Measurements from ENCODE around the gene CASKIN2. TPM values are rescaled to one million over a fixed set of nuclear protein-coding genes. Genes with fewer than 3 reads are reported as not detected.

The CASKIN2 gene
- total and polyA plus RNA-seq, 4 donors, result 4.0 to 63.4 (median 35.2) TPM

- DNase-seq (no peak), ATAC-seq (ENCODE audit: low FRiP score) (no peak)
- Histone ChIP-seq H3K9me3 (ENCODE audit: control insufficient read depth, low read length) (no peaks in the 10 kb centered on the region), H3K36me3 (ENCODE audit: control insufficient read depth in 1 of 2, insufficient read depth in 2 of 2, low read length in 1 of 2) (no peaks in the 10 kb centered on the region), H3K4me1 (ENCODE audit: control insufficient read depth in 1 of 2, insufficient read depth in 2 of 2, low read length in 2 of 2) (no peaks in the 10 kb centered on the region), H3K4me3 (ENCODE audit: low read length in 2 of 2) (no peak overlapping the region), H3K27ac (ENCODE audit: low read depth in 1 of 2, low read length in 2 of 2) (no peak overlapping the region), H3K27me3 (ENCODE audit: control insufficient read depth in 1 of 2, insufficient read depth in 2 of 2, low read length in 1 of 2) (no peaks in the 10 kb centered on the region)
- WGBS, 2 donors, result 86 to 89% methylated on average over 13 of the region's 13 CpGs
- intact Hi-C loops (cut with DNase I), result no loop called here
These were observed 24.8 kb upstream of the CASKIN2 start for GRCh38 chr17:75539967-75540729.

DNA sequence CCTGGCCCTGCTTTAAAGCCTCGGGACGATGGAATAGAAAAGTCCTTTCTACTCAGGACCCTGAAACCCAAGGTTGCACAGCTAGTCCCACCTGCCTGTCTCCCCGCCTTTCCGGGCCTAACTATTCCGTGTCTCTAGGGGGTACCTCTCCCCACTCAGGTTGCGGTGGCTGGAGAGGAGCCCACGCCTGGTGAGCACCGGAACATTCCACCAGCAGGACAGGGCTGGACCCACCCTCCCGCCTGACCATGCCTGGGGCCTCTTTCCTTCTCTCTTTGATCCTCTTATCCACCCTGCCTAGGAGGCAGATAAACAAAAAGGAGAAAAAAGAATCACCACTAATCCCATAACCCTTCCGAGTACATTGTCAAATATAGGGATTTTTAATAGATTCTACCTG is 21.0 kb upstream of the CASKIN2 start:
- no peaks in the 10 kb centered on the region for H3K36me3 ChIP-seq (ENCODE audit: control insufficient read depth in 1 of 2, insufficient read depth in 2 of 2, low read length in 1 of 2)
- ATAC-seq (ENCODE audit: low FRiP score), result no peak
- DNase-seq, result no peak
- no peaks in the 10 kb centered on the region for H3K27me3 ChIP-seq (ENCODE audit: control insufficient read depth in 1 of 2, insufficient read depth in 2 of 2, low read length in 1 of 2)
- no peak overlapping the region for H3K4me3 ChIP-seq (ENCODE audit: low read length in 2 of 2)
- H3K9me3 ChIP-seq (ENCODE audit: control insufficient read depth, low read length), result no peaks in the 10 kb centered on the region
- intact Hi-C loops (cut with DNase I), result no loop called here
- no peak overlapping the region for H3K27ac ChIP-seq (ENCODE audit: low read depth in 1 of 2, low read length in 2 of 2)
- no peaks in the 10 kb centered on the region for H3K4me1 ChIP-seq (ENCODE audit: control insufficient read depth in 1 of 2, insufficient read depth in 2 of 2, low read length in 2 of 2)
- 83 to 90% methylated on average over 10 of the region's 10 CpGs for WGBS, 2 donors

DNA sequence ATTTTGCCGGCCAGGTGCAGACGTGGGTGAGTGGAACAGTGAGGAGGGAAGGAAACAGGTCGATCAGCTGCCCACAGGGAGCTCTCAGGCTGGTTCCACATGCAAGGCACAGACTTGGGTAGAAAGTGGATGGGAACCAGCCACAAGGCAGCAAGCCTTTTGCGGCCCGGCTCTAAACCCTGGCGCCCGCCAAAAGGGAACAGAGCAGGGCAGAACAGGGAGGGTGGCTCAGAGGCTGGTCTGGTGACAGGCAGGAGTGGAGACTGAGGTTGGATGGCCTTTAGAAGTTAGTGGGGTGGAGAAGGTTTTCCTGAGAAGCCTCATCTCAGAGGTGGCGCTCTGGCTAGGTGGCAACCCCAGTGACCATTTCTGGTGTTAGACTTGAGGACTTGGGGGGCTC is 20.5 kb upstream of the CASKIN2 start:
- intact Hi-C loops (cut with DNase I), result no loop called here
- H3K27ac ChIP-seq (ENCODE audit: low read depth in 1 of 2, low read length in 2 of 2), result no peak overlapping the region
- ATAC-seq (ENCODE audit: low FRiP score), result no peak
- H3K4me1 ChIP-seq (ENCODE audit: control insufficient read depth in 1 of 2, insufficient read depth in 2 of 2, low read length in 2 of 2), result no peaks in the 10 kb centered on the region
- DNase-seq, result no peak
- H3K9me3 ChIP-seq (ENCODE audit: control insufficient read depth, low read length), result no peaks in the 10 kb centered on the region
- WGBS, 2 donors, result 90 to 93% methylated on average over 8 of the region's 8 CpGs
- H3K4me3 ChIP-seq (ENCODE audit: low read length in 2 of 2), result no peak overlapping the region
- H3K27me3 ChIP-seq (ENCODE audit: control insufficient read depth in 1 of 2, insufficient read depth in 2 of 2, low read length in 1 of 2), result no peaks in the 10 kb centered on the region
- no peaks in the 10 kb centered on the region for H3K36me3 ChIP-seq (ENCODE audit: control insufficient read depth in 1 of 2, insufficient read depth in 2 of 2, low read length in 1 of 2)

GRCh38 chr17:75535119-75535537 is 19.8 kb upstream of the CASKIN2 start:
- 89 to 94% methylated on average over 15 of the region's 15 CpGs for WGBS, 2 donors
- Histone ChIP-seq H3K36me3 (ENCODE audit: control insufficient read depth in 1 of 2, insufficient read depth in 2 of 2, low read length in 1 of 2) (no peaks in the 10 kb centered on the region), H3K27me3 (ENCODE audit: control insufficient read depth in 1 of 2, insufficient read depth in 2 of 2, low read length in 1 of 2) (no peaks in the 10 kb centered on the region), H3K4me1 (ENCODE audit: control insufficient read depth in 1 of 2, insufficient read depth in 2 of 2, low read length in 2 of 2) (no peaks in the 10 kb centered on the region), H3K27ac (ENCODE audit: low read depth in 1 of 2, low read length in 2 of 2) (no peak overlapping the region), H3K9me3 (ENCODE audit: control insufficient read depth, low read length) (no peaks in the 10 kb centered on the region), H3K4me3 (ENCODE audit: low read length in 2 of 2) (no peak overlapping the region)
- no peak for DNase-seq
- intact Hi-C loops (cut with DNase I), result no loop called here
- no peak for ATAC-seq (ENCODE audit: low FRiP score)

DNA sequence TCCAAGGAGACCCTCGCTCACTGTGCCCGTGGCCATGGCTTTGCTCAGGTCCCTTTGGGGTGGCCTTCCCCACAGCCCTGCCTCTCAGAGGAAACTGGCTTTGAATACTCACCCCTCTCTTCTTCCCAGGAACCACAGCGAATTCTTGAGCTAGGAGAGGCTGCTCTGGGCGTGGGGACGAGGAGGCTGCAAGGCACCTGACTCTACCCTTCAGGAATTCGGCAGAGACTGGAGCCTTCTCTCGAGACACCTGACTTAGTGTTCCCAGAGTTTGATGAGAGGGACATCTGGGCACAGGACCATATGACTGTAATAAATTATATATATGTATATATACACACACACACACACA is 16.4 kb upstream of the CASKIN2 start:
- H3K4me3 ChIP-seq (ENCODE audit: low read length in 2 of 2), result no peak overlapping the region
- no peak overlapping the region for H3K27ac ChIP-seq (ENCODE audit: low read depth in 1 of 2, low read length in 2 of 2)
- no peaks in the 10 kb centered on the region for H3K9me3 ChIP-seq (ENCODE audit: control insufficient read depth, low read length)
- H3K27me3 ChIP-seq (ENCODE audit: control insufficient read depth in 1 of 2, insufficient read depth in 2 of 2, low read length in 1 of 2), result no peaks in the 10 kb centered on the region
- DNase-seq (no peak), ATAC-seq (ENCODE audit: low FRiP score) (no peak)
- H3K4me1 ChIP-seq (ENCODE audit: control insufficient read depth in 1 of 2, insufficient read depth in 2 of 2, low read length in 2 of 2), result no peaks in the 10 kb centered on the region
- intact Hi-C loops (cut with DNase I), result no loop called here
- 91 to 92% methylated on average over 7 of the region's 7 CpGs for WGBS, 2 donors
- H3K36me3 ChIP-seq (ENCODE audit: control insufficient read depth in 1 of 2, insufficient read depth in 2 of 2, low read length in 1 of 2), result no peaks in the 10 kb centered on the region

GRCh38 chr17:75530837-75531720 is 15.7 kb upstream of the CASKIN2 start:
- intact Hi-C loops (cut with DNase I), result no loop called here
- no peaks in the 10 kb centered on the region for H3K36me3 ChIP-seq (ENCODE audit: control insufficient read depth in 1 of 2, insufficient read depth in 2 of 2, low read length in 1 of 2)
- no peak overlapping the region for H3K4me3 ChIP-seq (ENCODE audit: low read length in 2 of 2)
- no peaks in the 10 kb centered on the region for H3K4me1 ChIP-seq (ENCODE audit: control insufficient read depth in 1 of 2, insufficient read depth in 2 of 2, low read length in 2 of 2)
- H3K27ac ChIP-seq (ENCODE audit: low read depth in 1 of 2, low read length in 2 of 2), result no peak overlapping the region
- ATAC-seq (ENCODE audit: low FRiP score), result no peak
- no peaks in the 10 kb centered on the region for H3K27me3 ChIP-seq (ENCODE audit: control insufficient read depth in 1 of 2, insufficient read depth in 2 of 2, low read length in 1 of 2)
- 88 to 89% methylated on average over 18 to 19 of the region's 19 CpGs for WGBS, 2 donors
- no peak for DNase-seq
- H3K9me3 ChIP-seq (ENCODE audit: control insufficient read depth, low read length), result no peaks in the 10 kb centered on the region

DNA sequence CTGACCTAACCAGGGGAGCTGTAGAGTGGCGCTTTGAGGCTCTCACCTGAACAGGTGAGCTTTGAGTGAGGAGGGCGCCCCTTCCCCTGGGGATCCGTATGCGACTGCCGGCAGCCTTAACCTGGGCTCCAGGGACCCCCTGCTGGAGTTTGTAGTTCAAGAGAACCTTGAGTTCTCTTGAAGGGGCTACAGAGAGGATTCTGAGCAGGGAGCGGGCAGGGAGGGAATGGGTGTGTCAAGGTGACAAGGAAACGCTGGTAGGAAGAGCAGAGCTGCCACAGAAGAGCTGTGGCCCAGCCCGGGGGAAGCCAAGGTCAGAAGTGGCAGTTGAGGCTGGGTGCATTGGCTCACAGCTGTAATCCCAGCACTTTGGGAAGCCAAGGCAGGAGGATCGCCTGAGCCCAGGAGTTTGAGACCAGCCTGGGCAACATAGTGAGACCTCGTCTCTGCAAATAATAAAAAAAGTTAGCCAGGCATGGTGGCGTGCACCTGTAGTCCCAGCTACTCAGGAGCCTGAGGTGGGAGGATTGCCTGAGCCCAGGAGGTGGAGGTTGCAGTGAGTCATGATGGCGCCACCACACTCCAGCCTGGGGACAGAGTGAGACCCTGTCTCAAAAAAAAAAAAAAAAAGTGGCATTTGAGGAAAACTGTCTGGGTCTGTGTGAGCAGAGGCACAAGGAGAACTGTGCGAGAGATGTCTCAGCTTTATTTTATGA is 11.4 kb upstream of the CASKIN2 start:
- intact Hi-C loops (cut with DNase I), result no loop called here
- no peak overlapping the region for H3K4me3 ChIP-seq (ENCODE audit: low read length in 2 of 2)
- 63 to 67% methylated on average over 13 of the region's 13 CpGs for WGBS, 2 donors
- H3K27me3 ChIP-seq (ENCODE audit: control insufficient read depth in 1 of 2, insufficient read depth in 2 of 2, low read length in 1 of 2), result no peaks in the 10 kb centered on the region
- H3K4me1 ChIP-seq (ENCODE audit: control insufficient read depth in 1 of 2, insufficient read depth in 2 of 2, low read length in 2 of 2), result no peaks in the 10 kb centered on the region
- H3K36me3 ChIP-seq (ENCODE audit: control insufficient read depth in 1 of 2, insufficient read depth in 2 of 2, low read length in 1 of 2), result no peaks in the 10 kb centered on the region
- no peak overlapping the region for H3K27ac ChIP-seq (ENCODE audit: low read depth in 1 of 2, low read length in 2 of 2)
- no peak for ATAC-seq (ENCODE audit: low FRiP score)
- H3K9me3 ChIP-seq (ENCODE audit: control insufficient read depth, low read length), result no peaks in the 10 kb centered on the region
- no peak for DNase-seq

DNA sequence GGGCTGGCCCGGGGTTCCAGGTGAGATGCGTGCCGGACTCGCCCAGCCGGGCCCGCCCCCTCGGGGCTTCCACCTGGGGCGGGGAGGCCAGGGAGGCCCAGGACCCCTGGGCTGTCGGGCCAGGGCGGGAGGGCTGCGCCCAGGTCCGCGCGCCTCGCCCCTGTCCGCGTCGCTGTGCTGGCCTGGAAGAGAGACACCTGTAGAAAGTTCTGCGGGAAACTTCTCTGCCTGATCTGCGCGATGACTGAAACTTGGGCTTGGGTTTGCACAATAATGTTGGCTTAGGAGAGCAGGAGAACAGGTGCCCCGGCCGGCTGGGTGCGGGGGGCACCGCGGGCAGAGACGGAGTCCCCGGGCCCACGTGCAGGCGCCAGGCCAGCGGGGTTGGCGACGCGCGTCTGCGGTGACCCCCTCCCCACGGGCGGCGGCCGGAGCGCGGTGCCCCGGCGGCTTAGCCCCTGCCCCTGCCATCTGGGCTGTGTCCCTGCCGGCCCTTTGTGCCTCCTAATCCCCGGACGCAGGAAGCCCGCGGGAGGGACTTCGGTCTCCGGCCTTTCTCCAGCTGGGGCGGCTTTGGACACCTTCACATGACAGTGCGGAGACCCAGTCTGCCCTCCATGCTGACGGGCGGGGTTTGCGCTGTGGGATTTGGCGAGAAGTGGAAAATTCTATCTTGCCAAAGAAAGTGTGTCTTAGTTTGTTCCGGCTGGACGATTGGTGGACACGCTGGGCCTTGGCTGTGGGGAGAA is 10.6 kb upstream of the CASKIN2 start:
- H3K27ac ChIP-seq (ENCODE audit: low read depth in 1 of 2, low read length in 2 of 2), result no peak overlapping the region
- H3K4me3 ChIP-seq (ENCODE audit: low read length in 2 of 2), result peak overlapping the region; percentile 56 to 57
- intact Hi-C loops (cut with DNase I), result no loop called here
- ATAC-seq (ENCODE audit: low FRiP score) (peak; percentile 5), DNase-seq (no peak)
- 1 to 2% methylated on average over 56 to 60 of the region's 60 CpGs for WGBS, 2 donors
- no peaks in the 10 kb centered on the region for H3K9me3 ChIP-seq (ENCODE audit: control insufficient read depth, low read length)
- H3K4me1 ChIP-seq (ENCODE audit: control insufficient read depth in 1 of 2, insufficient read depth in 2 of 2, low read length in 2 of 2), result no peaks in the 10 kb centered on the region
- no peaks in the 10 kb centered on the region for H3K36me3 ChIP-seq (ENCODE audit: control insufficient read depth in 1 of 2, insufficient read depth in 2 of 2, low read length in 1 of 2)
- no peaks in the 10 kb centered on the region for H3K27me3 ChIP-seq (ENCODE audit: control insufficient read depth in 1 of 2, insufficient read depth in 2 of 2, low read length in 1 of 2)

All from aorta (tissue), 5 donors.